Measurements from ENCODE around the gene FXYD1.

Gene FXYD1

GRCh38 chr19:35160629-35161433 is 22.2 kb downstream of the FXYD1 start:
- FAIRE-seq (no peak), DNase-seq (ENCODE audit: low spot score) (no peak)

DNA sequence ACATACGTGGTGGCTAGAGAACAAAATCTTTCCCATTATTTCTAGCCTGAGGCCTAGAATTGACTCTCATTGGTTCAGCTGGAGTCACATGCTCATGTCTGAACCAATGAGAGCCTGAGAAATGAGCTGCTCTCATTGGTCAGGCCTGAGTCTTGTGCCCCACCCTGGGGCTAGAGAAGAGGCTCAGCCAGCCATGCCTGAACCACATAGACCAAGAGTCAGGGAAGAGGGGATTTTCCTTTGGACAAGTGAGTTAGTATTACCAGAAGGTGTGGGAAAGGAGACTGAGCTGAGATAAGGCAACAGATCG is 22.8 kb downstream of the FXYD1 start:
- no peak for DNase-seq (ENCODE audit: low spot score)
- FAIRE-seq, result no peak

GRCh38 chr19:35162471-35163326 is 24.1 kb downstream of the FXYD1 start:
- FAIRE-seq, result no peak

GRCh38 chr19:35164418-35164817 is 25.8 kb downstream of the FXYD1 start:
- FAIRE-seq, result no peak

More at GRCh38 chr19:35162471-35163326, 24.1 kb downstream of the FXYD1 start:
- DNase-seq (ENCODE audit: low spot score), result peak; percentile 54

DNA sequence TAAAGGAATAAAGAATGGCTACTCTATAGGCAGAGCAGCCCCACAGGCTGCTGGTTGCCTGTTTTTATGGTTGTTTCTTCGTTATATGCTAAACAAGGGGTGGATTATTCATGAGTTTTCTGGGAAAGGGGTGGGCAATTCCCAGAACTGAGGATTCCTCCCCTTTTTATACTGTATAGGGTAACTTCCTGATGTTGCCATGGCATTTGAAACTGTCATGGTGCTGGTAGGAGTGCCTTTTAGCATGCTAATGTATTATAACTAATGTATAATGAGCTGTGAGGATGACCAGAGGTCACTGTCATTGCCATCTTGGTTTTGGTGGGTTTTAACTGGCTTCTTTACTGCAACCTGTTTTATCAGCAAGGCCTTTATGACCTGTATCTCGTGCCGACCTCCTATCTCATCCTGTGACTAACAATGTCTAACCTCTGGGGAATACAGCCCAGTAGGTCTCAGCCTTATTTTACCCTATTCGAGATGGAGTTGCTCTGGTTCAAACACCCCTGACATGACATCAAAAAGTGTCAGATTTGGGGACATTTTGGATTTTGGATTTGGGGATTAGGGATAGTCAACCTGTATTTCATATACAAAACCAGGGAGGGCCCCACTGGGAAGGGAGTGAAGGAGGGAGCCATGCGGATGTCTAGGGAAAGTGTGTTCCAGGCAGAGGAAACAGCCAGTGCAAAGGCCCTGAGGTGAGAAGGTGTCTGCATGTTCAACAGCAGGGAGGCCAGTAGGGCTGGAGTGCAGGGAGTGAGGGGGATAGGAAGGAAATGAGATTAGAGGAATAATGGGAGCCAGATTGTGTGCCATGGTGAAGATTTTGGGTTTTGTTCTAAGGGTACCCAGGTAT is 26.8 kb downstream of the FXYD1 start:
- no peak for FAIRE-seq
- no peak for DNase-seq (ENCODE audit: low spot score)

More at GRCh38 chr19:35164418-35164817, 25.8 kb downstream of the FXYD1 start:
- DNase-seq (ENCODE audit: low spot score), result peak; percentile 29

GRCh38 chr19:35166100-35167063 is 27.8 kb downstream of the FXYD1 start:
- FAIRE-seq (no peak), DNase-seq (ENCODE audit: low spot score) (no peak)

DNA sequence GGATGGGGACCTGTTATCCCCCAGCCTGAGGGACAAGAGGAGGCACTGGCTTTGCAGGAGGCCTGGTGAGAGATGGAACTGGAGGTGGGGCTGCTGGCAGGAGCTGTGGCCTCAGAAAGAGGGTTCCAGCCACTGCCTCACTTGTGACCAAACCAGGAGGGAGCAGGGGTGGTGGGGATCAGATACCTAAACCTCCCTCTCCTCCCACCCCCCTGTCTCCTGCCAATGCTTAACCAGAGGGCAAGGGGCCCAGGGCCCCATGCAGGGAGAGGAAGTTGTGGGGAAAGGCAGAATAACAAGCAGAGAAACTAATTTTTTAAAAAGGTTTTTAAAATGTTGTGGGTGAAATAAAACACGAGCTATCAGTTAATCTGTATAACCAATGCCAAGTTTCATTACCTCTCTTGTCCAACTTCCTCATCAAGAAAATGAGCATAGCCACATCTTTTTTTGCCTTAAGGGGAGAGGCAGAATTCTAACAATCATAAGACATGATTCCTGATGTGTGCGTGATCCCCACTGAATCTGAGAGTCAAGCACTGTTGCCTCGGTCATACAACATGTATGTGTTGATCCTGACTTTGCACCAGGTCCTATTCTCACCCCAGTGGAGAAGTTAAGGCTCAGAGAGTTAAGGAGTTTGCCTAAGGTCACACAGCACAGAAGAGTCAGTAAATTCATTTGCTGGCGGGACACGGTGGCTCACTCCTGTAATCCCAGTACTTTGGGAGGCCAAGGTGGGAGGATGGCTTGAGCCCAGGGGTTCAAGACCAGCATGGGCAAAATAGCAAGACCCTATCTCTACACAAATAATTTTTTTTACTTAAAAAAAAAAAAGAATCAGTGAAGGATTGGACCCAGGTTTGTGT is 28.9 kb downstream of the FXYD1 start:
- FAIRE-seq, result no peak

GRCh38 chr19:35168196-35168595 is 29.6 kb downstream of the FXYD1 start:
- no peak for FAIRE-seq
- no peak for DNase-seq (ENCODE audit: low spot score)

More for the DNA sequence above, 28.9 kb downstream of the FXYD1 start:
- DNase-seq (ENCODE audit: low spot score), result no peak

GRCh38 chr19:35169221-35169995 is 30.8 kb downstream of the FXYD1 start:
- DNase-seq (ENCODE audit: low spot score), result no peak
- no peak for FAIRE-seq

DNA sequence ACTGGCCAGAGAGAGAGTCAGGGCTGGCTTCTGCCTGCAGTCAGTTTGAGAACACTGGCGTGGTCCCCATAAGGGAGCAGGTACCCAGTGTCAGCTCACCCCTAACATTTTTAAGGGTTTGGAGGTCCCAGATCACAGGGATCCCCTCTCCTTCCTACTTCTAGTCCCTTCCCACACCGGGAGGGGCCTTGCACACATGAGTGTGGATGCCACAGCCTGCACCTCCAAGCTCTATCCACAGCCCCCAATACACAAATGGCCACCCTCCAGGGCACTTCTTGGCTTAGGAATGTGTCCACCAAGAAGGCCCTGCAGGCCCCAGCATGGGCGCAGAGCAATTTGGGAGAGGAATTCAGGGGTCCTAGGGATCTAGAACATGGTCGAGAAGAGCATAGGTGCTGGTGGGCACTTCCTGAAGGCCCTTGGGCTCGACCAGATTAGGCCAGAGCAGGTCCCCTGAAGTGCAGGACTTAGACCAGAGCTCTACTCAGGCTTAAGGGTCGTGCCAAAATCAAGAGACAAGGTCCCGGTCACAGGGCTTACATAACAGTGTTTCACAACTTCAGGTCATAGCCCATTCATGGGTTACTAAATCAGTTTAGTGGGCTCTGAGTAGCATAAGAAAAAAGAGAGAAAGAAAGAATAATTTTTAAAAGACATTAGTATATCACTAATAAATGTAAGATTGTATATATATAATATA is 31.9 kb downstream of the FXYD1 start:
- DNase-seq (ENCODE audit: low spot score), result no peak
- no peak for FAIRE-seq

GRCh38 chr19:35171730-35172129 is 33.1 kb downstream of the FXYD1 start:
- FAIRE-seq, result no peak
- DNase-seq (ENCODE audit: low spot score), result no peak

DNA sequence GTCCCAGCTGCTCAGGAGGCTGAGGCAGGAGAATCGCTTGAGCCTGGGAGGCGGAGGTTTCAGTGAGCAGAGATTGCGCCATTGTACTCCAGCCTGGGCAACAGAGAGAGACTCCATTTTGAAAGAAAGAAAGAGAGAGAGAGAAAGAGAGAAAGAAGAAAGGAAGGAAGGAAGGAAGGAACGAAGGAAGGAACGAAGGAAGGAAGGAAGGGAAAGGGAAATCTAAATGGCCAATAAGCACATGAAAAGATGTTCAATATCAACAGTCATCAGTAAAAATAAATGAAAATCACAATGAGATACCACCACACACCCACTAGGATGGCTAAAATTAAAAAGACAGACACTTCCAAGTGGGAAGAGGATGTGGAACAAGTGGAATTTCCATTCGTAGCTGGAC is 35.6 kb downstream of the FXYD1 start:
- DNase-seq (ENCODE audit: low spot score) (no peak), FAIRE-seq (no peak)

DNA sequence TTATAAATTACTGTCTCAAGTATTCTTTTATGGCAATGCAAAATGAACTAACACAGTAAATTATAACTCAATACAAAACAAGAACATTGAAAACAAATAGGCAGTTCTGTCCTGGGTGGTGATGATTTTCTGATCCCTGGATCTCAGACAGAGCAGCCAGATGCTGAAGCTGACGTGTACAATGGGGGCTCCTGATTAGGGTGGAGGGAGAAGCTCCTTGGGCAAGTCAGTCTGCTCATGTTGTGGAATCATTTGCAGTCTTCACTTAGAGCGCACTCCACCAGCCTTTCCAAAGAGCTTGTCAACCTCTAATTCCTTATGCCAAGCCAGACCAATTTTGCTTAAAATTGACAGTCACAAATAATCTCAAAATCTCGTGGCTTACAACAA is 37.6 kb downstream of the FXYD1 start:
- DNase-seq (ENCODE audit: low spot score) (no peak), FAIRE-seq (no peak)

DNA sequence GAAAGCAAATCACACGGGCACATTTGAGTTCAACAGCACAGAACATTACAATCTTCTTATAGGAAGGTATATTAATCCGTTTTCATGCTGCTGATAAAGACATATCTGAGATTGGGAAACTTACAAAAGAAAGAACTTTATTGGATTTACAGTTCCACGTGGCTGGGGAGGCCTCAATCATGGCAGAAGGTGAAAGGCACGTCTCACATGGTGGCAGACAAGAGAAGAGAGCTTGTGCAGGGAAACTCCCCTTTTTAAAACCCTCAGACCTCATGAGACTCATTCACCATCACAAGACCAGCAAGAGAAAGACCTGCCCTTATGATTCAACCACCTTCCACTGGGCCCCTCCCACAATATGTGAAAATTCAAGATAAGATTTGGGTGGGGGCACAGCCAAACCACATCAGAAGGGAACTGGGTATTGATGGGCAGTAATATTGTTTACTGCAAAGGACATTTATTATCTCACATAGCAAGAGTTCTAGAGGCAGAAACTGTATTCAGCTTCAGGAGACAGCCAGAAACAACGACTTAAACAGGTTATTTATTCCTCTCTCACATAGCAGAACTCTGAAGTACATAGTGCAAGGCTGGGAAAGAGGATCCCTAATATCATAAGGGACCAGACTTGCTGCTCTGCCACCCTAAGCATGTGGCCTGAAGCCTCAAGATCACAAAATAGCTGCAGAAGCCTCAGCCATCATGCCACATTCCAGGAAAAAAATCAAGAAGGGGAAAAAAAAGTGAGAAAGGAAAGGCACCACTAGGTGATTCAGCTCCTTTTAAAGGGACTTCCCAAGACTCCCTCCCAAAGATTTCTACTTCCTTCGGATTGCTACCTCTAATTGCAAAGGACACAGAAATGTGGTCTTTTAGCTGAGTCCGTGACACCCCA is 39.0 kb downstream of the FXYD1 start:
- no peak for DNase-seq (ENCODE audit: low spot score)
- FAIRE-seq, result no peak

- DNase-seq (ENCODE audit: low spot score) (no peak), FAIRE-seq (no peak)
Measured at GRCh38 chr19:35178701-35179100, 40.1 kb downstream of the FXYD1 start.

DNA sequence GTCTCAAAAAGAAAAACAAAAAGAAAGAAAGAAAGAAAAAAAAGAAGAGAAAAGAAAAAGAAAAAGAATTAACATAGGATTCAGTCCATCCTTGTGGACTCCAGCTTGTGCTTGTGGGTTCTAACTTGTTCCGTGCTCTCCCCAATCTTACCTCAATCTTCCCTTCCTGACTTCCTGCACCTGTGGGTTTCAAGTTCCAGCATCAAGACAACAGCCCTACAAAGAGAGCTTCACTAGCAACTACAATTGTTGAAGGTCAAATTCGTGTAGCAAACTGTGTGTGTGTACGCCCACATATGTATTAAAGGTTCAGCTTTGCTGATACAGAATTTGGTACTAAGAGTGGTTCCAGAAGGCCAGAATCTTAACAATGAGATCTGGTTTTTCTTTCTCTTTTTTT is 41.2 kb downstream of the FXYD1 start:
- no peak for FAIRE-seq
- no peak for DNase-seq (ENCODE audit: low spot score)

- DNase-seq (ENCODE audit: low spot score) (no peak), FAIRE-seq (no peak)
Measured at GRCh38 chr19:35181387-35181786, 42.8 kb downstream of the FXYD1 start.
